LNCAP (cell line): Measurements from ENCODE around the gene PIGV.

ENCODE experiments used
- CTCF ChIP-seq: fragments of 450-650 bp; IDR thresholded peaks from 2 replicates; pipeline ENCODE4 v1.5.1; 2017; ENCODE audit warnings: mild to moderate bottlenecking

The PIGV gene

GRCh38 chr1:26785611-26786436, 1.9 kb upstream of the PIGV start:
- TF ChIP-seq CTCF = no peak

- TF ChIP-seq CTCF = no peak
These were observed 1.0 kb upstream of the PIGV start for GRCh38 chr1:26786437-26787380.

GRCh38 chr1:26787381-26787705, 407 bp upstream of the PIGV start:
- no peak for TF ChIP-seq CTCF

- TF ChIP-seq CTCF = no peak
These were observed 700 bp downstream of the PIGV start for GRCh38 chr1:26788515-26788785.

DNA sequence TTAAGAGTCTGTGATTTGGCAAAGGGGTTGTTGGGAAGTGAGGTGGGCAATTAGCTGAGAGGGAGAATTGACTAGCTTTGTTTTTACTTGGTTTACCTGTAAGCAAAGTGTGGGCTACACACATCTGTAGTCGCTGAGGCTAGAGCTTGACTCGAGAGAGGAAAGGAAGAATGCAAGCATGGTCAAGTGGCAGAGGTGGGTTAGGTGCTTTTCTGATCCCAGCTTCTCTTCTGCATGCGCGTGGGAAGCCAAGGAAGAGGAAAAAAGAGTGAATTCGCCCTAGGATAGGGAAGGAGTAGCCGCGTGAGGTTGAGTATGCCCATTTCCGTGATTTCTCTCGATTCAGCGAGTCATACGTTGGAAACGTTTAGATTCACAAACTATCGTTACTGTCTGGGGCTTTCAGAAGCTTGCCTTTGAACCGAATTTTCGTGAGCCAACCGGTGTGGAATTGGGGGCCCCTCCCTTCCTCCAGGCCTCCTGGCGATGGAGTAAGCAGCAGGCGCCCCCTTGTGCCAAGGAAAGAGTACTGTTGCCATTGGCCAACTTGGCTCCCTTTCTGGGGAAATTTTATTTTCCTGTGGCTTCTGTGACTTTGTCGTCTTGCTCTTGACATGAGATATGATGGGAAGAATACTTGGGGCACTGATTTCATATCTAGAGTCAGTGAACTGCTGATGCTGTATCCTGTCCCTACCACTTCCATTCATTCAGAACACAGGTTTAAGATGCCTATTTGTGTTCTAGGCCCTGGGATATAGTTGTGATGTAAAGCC, 1.3 kb downstream of the PIGV start:
- peak; percentile 90 for TF ChIP-seq CTCF

- no peak for TF ChIP-seq CTCF
These were observed 1.8 kb downstream of the PIGV start for GRCh38 chr1:26789612-26789865.

- TF ChIP-seq CTCF = no peak
These were observed 2.2 kb downstream of the PIGV start for GRCh38 chr1:26789931-26790330.
